ENCODE data around the gene MYO10.

MYO10 gene

GRCh38 chr5:16897284-16897704 lies 38.8 kb downstream of the MYO10 start:
- Mint-ChIP-seq H3K4me3 (peak overlapping the region in 1 of 3 experiments; percentile 9), H3K4me1 (peaks cover 61% of the 10 kb centered on the region), H3K9me3 (no peaks in the 10 kb centered on the region), H3K27me3 (ENCODE audit: low read depth) (peaks cover 10% of the 10 kb centered on the region), H3K27ac (peak overlapping the region; percentile 45 to 79 (median 77)), H3K36me3 (ENCODE audit: low read depth) (no peaks in the 10 kb centered on the region)
- no peak for TF ChIP-seq CTCF (IDR thresholded peaks at IDR 0.05; ENCODE audit: unreplicated experiment in 3 of 3)

- Mint-ChIP-seq H3K36me3 (ENCODE audit: low read depth) (no peaks in the 10 kb centered on the region), H3K4me3 (no peak overlapping the region), H3K9me3 (no peaks in the 10 kb centered on the region), H3K27me3 (ENCODE audit: low read depth) (peaks cover 10% of the 10 kb centered on the region), H3K27ac (peak overlapping the region; percentile 1 to 45 (median 39)), H3K4me1 (peaks cover 64% of the 10 kb centered on the region)
- no peak for TF ChIP-seq CTCF (IDR thresholded peaks at IDR 0.05; ENCODE audit: unreplicated experiment in 3 of 3)
Observed at GRCh38 chr5:16896767-16897166, 39.3 kb downstream of the MYO10 start.

- no peaks in the 10 kb centered on the region for H3K27me3 Mint-ChIP-seq (ENCODE audit: low read depth)
- peak overlapping the region; percentile 56 to 83 (median 63) for H3K27ac Mint-ChIP-seq
- no peaks in the 10 kb centered on the region for H3K36me3 Mint-ChIP-seq (ENCODE audit: low read depth)
- no peak for TF ChIP-seq CTCF (IDR thresholded peaks at IDR 0.05; ENCODE audit: unreplicated experiment in 3 of 3)
- no peaks in the 10 kb centered on the region for H3K9me3 Mint-ChIP-seq
- no peak overlapping the region for H3K4me3 Mint-ChIP-seq
- H3K4me1 Mint-ChIP-seq: peaks cover 70% of the 10 kb centered on the region
Observed at GRCh38 chr5:16894236-16895057, 41.6 kb downstream of the MYO10 start.

GRCh38 chr5:16891033-16891432 lies 45.1 kb downstream of the MYO10 start:
- Mint-ChIP-seq H3K27me3 (ENCODE audit: low read depth) (peaks cover 4% of the 10 kb centered on the region), H3K36me3 (ENCODE audit: low read depth) (no peaks in the 10 kb centered on the region), H3K27ac (peak overlapping the region; percentile 70 to 90 (median 75)), H3K9me3 (no peaks in the 10 kb centered on the region), H3K4me3 (no peak overlapping the region), H3K4me1 (peaks cover 67% of the 10 kb centered on the region)
- TF ChIP-seq CTCF (IDR thresholded peaks at IDR 0.05; ENCODE audit: unreplicated experiment in 3 of 3): no peak

GRCh38 chr5:16889972-16890519 lies 46.0 kb downstream of the MYO10 start:
- Mint-ChIP-seq H3K27ac (peak overlapping the region; percentile 75 to 94 (median 90)), H3K4me3 (peak overlapping the region in 2 of 3 experiments; percentile 8 to 11), H3K36me3 (ENCODE audit: low read depth) (no peaks in the 10 kb centered on the region), H3K4me1 (peaks cover 67% of the 10 kb centered on the region), H3K27me3 (ENCODE audit: low read depth) (peaks cover 4% of the 10 kb centered on the region), H3K9me3 (no peaks in the 10 kb centered on the region)
- no peak for TF ChIP-seq CTCF (IDR thresholded peaks at IDR 0.05; ENCODE audit: unreplicated experiment in 3 of 3)

Data from nephron (organoid).